K562 (cell line): Measurements from ENCODE around the gene MARCHF9. TPM values are rescaled to one million over a fixed set of nuclear protein-coding genes. Genes with fewer than 3 reads are reported as not detected.
A peak's percentile ranks its signal among the peaks of the same experiment; 100 is the strongest.

Experiments used
- CHCHD3 ChIP-seq: fragments of 250-450 bp; sonication (Bioruptor Pico); IDR thresholded peaks from 2 replicates; pipeline ENCODE4 v2.1.2; 2022; ENCODE audit warnings: mild to moderate bottlenecking
- CHD4 ChIP-seq: fragments of 200-600 bp; sonication (generic); IDR thresholded peaks from 3 replicates; pipeline ENCODE4 v1.6.1; 2012; ENCODE audit warnings: low read depth, mild to moderate bottlenecking, mixed read lengths, low read length, inconsistent platforms; ENCODE audit not compliant: insufficient read depth, insufficient replicate concordance, poor library complexity, severe bottlenecking
- GABPB1 ChIP-seq: sonication (generic); formaldehyde crosslinking; IDR thresholded peaks from 2 replicates; pipeline ENCODE4 v1.8.0; 2022; ENCODE audit warnings: mild to moderate bottlenecking, missing genetic modification reagents
- GATAD2B ChIP-seq: fragments of 450-650 bp; IDR thresholded peaks from 2 replicates; pipeline ENCODE4 v1.6.1; 2017; ENCODE audit warnings: mild to moderate bottlenecking, borderline replicate concordance
- HOMEZ ChIP-seq: fragments of 250-450 bp; sonication (Bioruptor Pico); IDR thresholded peaks from 2 replicates; pipeline ENCODE4 v1.4.0; 2020; ENCODE audit warnings: mild to moderate bottlenecking, moderate library complexity
- IFI16 ChIP-seq: fragments of 250-450 bp; sonication (Bioruptor Pico); IDR thresholded peaks from 2 replicates; pipeline ENCODE4 v2.1.2; 2022; ENCODE audit warnings: mild to moderate bottlenecking, inconsistent platforms
- KAT2B ChIP-seq: IDR thresholded peaks from one replicate; pipeline ENCODE4 v1.6.1; 2012; ENCODE audit warnings: low read depth, mild to moderate bottlenecking, control low read depth, inconsistent platforms, low read length, moderate library complexity
- L3MBTL2 ChIP-seq: fragments of 450-650 bp; IDR thresholded peaks from 2 replicates; pipeline ENCODE4 v1.6.1; 2016; ENCODE audit warnings: mild to moderate bottlenecking, moderate library complexity
- MEF2A ChIP-seq: IDR thresholded peaks from 2 replicates; pipeline ENCODE4 v1.6.1; 2011; ENCODE audit warnings: low read depth, mild to moderate bottlenecking, low read length, moderate library complexity; ENCODE audit not compliant: control insufficient read depth
- MTA3 ChIP-seq: fragments of 450-650 bp; formaldehyde crosslinking; IDR thresholded peaks from 2 replicates; pipeline ENCODE4 v1.6.1; 2017; ENCODE audit warnings: mild to moderate bottlenecking, borderline replicate concordance
- MXI1 ChIP-seq: IDR thresholded peaks from 2 replicates; pipeline ENCODE4 v1.6.1; 2011; ENCODE audit warnings: low read depth, mild to moderate bottlenecking, improper control_type of control experiment, low read length
- NFXL1 ChIP-seq: fragments of 450-650 bp; formaldehyde crosslinking; IDR thresholded peaks from 2 replicates; pipeline ENCODE4 v1.4.0; 2021; ENCODE audit warnings: mild to moderate bottlenecking
- PHF20 ChIP-seq: fragments of 450-650 bp; IDR thresholded peaks from 2 replicates; pipeline ENCODE4 v1.6.1; 2018; ENCODE audit not compliant: partially characterized antibody
- RBM14 ChIP-seq: fragments of 200-400 bp; formaldehyde crosslinking; IDR thresholded peaks from 2 replicates; pipeline ENCODE4 v1.6.1; 2018; ENCODE audit warnings: low read depth, mild to moderate bottlenecking, low read length, moderate library complexity, borderline replicate concordance; ENCODE audit not compliant: insufficient read depth
- RFX1 ChIP-seq: fragments of 450-650 bp; IDR thresholded peaks from 2 replicates; pipeline ENCODE4 v1.6.1; 2016; ENCODE audit warnings: mild to moderate bottlenecking, moderate library complexity
- TBP ChIP-seq: optimal IDR thresholded peaks from 2 replicates; pipeline ENCODE3; 2011; ENCODE audit warnings: low read depth, low read length, improper control_type of control experiment
- THRAP3 ChIP-seq: fragments of 450-650 bp; IDR thresholded peaks from 2 replicates; pipeline ENCODE4 v1.6.1; 2016; ENCODE audit warnings: mild to moderate bottlenecking, inconsistent platforms, borderline replicate concordance
- TRIM24 ChIP-seq, 2 experiments: fragments of 450-650 bp; IDR thresholded peaks; 2 replicates each; pipeline ENCODE4 v1.6.1; 2016
- WHSC1 ChIP-seq: IDR thresholded peaks from one replicate; pipeline ENCODE4 v1.6.1; 2012; ENCODE audit warnings: low read length, control low read depth, inconsistent platforms
- ZBTB7A ChIP-seq: IDR thresholded peaks from 2 replicates; pipeline ENCODE4 v1.6.1; 2011; ENCODE audit warnings: low read depth, mild to moderate bottlenecking, low read length, moderate library complexity, borderline replicate concordance; ENCODE audit not compliant: control insufficient read depth
- ZFX ChIP-seq: sonication (generic); formaldehyde crosslinking; IDR thresholded peaks from 2 replicates; pipeline ENCODE4 v1.8.0; 2022; ENCODE audit warnings: mild to moderate bottlenecking, missing genetic modification reagents, moderate library complexity
- ZKSCAN8 ChIP-seq: fragments of 200-800 bp; sonication (Bioruptor generic); IDR thresholded peaks from 2 replicates; pipeline ENCODE4 v1.6.1; 2016; ENCODE audit warnings: missing genetic modification characterization, missing compliant biosample characterization
- ZNF274 ChIP-seq: IDR thresholded peaks from 2 replicates; pipeline ENCODE4 v1.6.1; 2011; ENCODE audit warnings: low read depth, mild to moderate bottlenecking, low read length, moderate library complexity, borderline replicate concordance
- ZNF445 ChIP-seq: fragments of 250-450 bp; sonication (Bioruptor Pico); IDR thresholded peaks from 2 replicates; pipeline ENCODE4 v1.4.0; 2020; ENCODE audit warnings: low read depth, mild to moderate bottlenecking, moderate library complexity
- ZNF766 ChIP-seq: fragments of 200-800 bp; sonication (Bioruptor generic); conservative IDR thresholded peaks from 2 replicates; pipeline ENCODE4 v1.6.1; 2016; ENCODE audit warnings: missing genetic modification characterization, missing compliant biosample characterization
- ZNF778 ChIP-seq: fragments of 450-650 bp; formaldehyde crosslinking; IDR thresholded peaks from 2 replicates; pipeline ENCODE4 v1.4.0; 2020; ENCODE audit warnings: mild to moderate bottlenecking, moderate library complexity
- polyA plus RNA-seq, 8 experiments: library from polyadenylated mRNA; depleted of rRNA in 4 of 8; stranded (reverse) in 5 of 8; unstranded in 3 of 8; fragments of >200 nt; fragmentation: Nextera tagmentation in 2 of 8; fragmentation: Illumina TruSeq in 1 of 8; extraction: Ambion mirVana in 2 of 8; extraction: Trizol in 1 of 8; gene quantifications; 2 replicates each; pipeline versions ENCODE4 v1.2.1 to v1.2.3, GENCODE V29; 2011 to 2014; ENCODE audit warnings: inconsistent platforms in 1 of 8, missing spikeins in 1 of 8
- total RNA-seq, 7 experiments: library from RNA; depleted of rRNA in 6 of 7; stranded (reverse); fragments of >200 nt in 6 of 7; fragmentation: Illumina TruSeq in 2 of 7; extraction: Trizol in 2 of 7; gene quantifications; 2 replicates each; pipeline versions ENCODE4 v1.2.1 to v1.2.3, GENCODE V29; 2011 to 2021; ENCODE audit warnings: low replicate concordance in 1 of 7

MARCHF9 gene
- total and polyA plus RNA-seq, 9 of the 15 experiments (the other 6 are each of a cell fraction or from before 2014, with no cell fraction given): 0.80 to 12.4 (median 6.2) TPM

GRCh38 chr12:57782608-57783465 lies 27.9 kb downstream of the MARCHF9 start, which contains the start of gene TSFM (continued):
- TF ChIP-seq KAT2B (no peak), ZNF274 (no peak), MTA3 (peak; percentile 99), CHCHD3 (CRISPR knock-in tag) (no peak), WHSC1 (no peak), RBM14 (no peak), ZKSCAN8 (no peak), ZNF445 (CRISPR knock-in tag) (no peak), IFI16 (no peak), ZNF766 (CRISPR knock-in tag) (no peak), PHF20 (peak; percentile 97), NFXL1 (CRISPR knock-in tag) (no peak), MEF2A (no peak), GATAD2B (peak; percentile 51; the same call in 1 of the 2 replicates), GABPB1 (CRISPR knock-in tag) (peak; percentile 82), TRIM24 (IDR thresholded peaks at IDR 0.05) (peak in 1 of 2 experiments; percentile 79; a peak in 2 of 4 replicates), HOMEZ (CRISPR knock-in tag) (no peak), ZNF778 (no peak), THRAP3 (no peak), ZFX (CRISPR knock-in tag) (peak; percentile 43; the same call in 1 of the 2 replicates), TBP (peak; percentile 83), RFX1 (no peak), L3MBTL2 (peak; percentile 56; the same call in 1 of the 2 replicates), ZBTB7A (no peak), CHD4 (no peak), MXI1 (no peak)
